HG03280 (cell line): ENCODE measurements around the gene SEMA3C.

ENCODE experiments used
- ATAC-seq: cut with Tn5 transposase; IDR thresholded peaks from one replicate; pipeline ENCODE4 v1.9.1; 2021; ENCODE audit warnings: mild to moderate bottlenecking, moderate library complexity; ENCODE audit not compliant: unreplicated experiment

Gene SEMA3C

GRCh38 chr7:80708123-80708522 is 210.7 kb downstream of the SEMA3C start:
- ATAC-seq = no peak

- ATAC-seq = no peak
These were observed 211.5 kb downstream of the SEMA3C start for GRCh38 chr7:80707318-80707717.

DNA sequence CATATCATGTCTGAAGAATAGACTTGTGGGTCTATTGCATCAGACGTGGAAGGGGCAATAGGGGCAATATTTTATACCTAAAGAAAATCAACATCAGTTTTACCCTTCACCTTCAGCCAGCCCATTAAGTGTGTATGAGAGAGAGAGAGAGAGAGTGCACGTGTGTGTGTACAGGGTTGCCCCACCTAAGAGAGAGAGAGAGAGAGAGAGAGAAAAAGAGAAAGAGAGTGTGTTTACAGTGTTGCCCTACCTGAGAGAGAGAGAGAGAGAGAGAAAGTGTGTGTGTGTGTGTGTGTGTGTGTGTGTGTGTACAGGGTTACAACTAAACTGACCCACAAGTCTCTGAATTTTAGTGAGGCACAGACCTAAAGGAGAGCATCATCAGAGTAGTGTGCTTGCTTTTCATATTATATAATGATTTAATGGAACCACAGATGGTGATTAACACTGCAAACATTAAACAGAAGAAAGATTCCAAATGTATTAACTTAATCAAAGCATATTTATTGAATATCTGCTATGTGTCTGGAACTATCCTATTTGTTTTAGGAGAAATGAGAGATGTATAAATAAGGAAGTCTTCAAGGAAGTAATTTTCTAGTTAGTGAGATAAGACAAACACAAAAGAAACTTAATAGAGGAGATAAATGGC is 213.6 kb downstream of the SEMA3C start:
- no peak for ATAC-seq

GRCh38 chr7:80703272-80703671 is 215.6 kb downstream of the SEMA3C start:
- ATAC-seq = no peak

DNA sequence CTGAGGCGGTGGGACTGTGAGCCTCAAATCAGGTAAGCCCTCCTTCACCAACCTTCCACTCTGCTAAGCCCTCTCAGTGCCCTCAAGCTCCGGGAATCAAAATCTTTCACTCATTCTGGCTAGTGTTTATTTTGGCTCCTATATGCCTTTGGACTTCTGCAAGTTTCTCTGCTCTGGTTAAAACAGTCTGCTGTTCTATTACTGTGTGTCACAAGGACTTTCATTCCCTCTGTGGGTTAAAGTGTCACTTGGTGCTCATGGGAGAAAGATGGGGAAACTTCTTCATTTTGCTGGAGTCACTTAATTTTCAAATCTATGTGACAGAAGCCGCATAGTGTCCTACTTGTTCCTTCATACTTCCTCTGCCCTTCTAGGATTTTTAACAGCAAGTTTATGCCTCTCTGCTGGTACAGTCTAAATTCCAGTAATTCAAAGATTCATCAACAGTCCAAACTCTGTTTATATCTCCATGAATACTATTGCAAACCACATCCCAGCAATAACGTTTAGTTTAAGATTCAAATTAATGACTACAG is 219.1 kb downstream of the SEMA3C start:
- no peak for ATAC-seq

- no peak for ATAC-seq
These were observed 219.7 kb downstream of the SEMA3C start for GRCh38 chr7:80699045-80699638.
